ENCODE results near the gene USH1G. TPM values are rescaled to one million over a fixed set of nuclear protein-coding genes. Genes with fewer than 3 reads are reported as not detected.
"Not testable (repeated sequence)": the region's sequence is repeated elsewhere in the genome, so short reads cannot be mapped to it uniquely, and the experiment has no call there.

USH1G gene
- not detected in 2 replicates for total RNA-seq

- no peak for TF ChIP-seq CTCF (conservative IDR thresholded peaks at IDR 0.05; ENCODE audit: low read depth, low read length)
- H3K4me3 ChIP-seq (ENCODE audit: low read depth, low read length), result peak within 1 kb of the TSS; percentile 40
- DNase-seq (ENCODE audit: low read depth), result no peak
Observed at GRCh38 chr17:74922694-74923537, at the start of gene USH1G. USH1G (minus strand) TSS chr17:74923255; CDS start chr17:74923073, 182 bp downstream.

- DNase-seq (ENCODE audit: low read depth), result no peak
- no peak for TF ChIP-seq CTCF (conservative IDR thresholded peaks at IDR 0.05; ENCODE audit: low read depth, low read length)
- H3K4me3 ChIP-seq (ENCODE audit: low read depth, low read length), result peak within 1 kb of the TSS; percentile 59
Observed at GRCh38 chr17:74972107-74972972, 49.3 kb upstream of the USH1G start, which contains the start of gene HID1. HID1 (minus strand) TSS chr17:74972759; CDS start chr17:74972656, 103 bp downstream.

- peak overlapping the region; percentile 59 for H3K4me3 ChIP-seq (ENCODE audit: low read depth, low read length)
- no peak for DNase-seq (ENCODE audit: low read depth)
- TF ChIP-seq CTCF (conservative IDR thresholded peaks at IDR 0.05; ENCODE audit: low read depth, low read length), result no peak
Observed at GRCh38 chr17:74971842-74972106, 48.7 kb upstream of the USH1G start.

GRCh38 chr17:74971069-74971841 is 48.2 kb upstream of the USH1G start:
- TF ChIP-seq CTCF (conservative IDR thresholded peaks at IDR 0.05; ENCODE audit: low read depth, low read length), result no peak
- no peak for DNase-seq (ENCODE audit: low read depth)
- H3K4me3 ChIP-seq (ENCODE audit: low read depth, low read length), result no peak overlapping the region

- H3K4me3 ChIP-seq (ENCODE audit: low read depth, low read length), result no peak overlapping the region
- no peak for DNase-seq (ENCODE audit: low read depth)
- no peak for TF ChIP-seq CTCF (conservative IDR thresholded peaks at IDR 0.05; ENCODE audit: low read depth, low read length)
Observed at GRCh38 chr17:74970395-74970794, 47.3 kb upstream of the USH1G start.

GRCh38 chr17:74969501-74969900 is 46.4 kb upstream of the USH1G start:
- not testable (repeated sequence) for DNase-seq (ENCODE audit: low read depth); H3K4me3 ChIP-seq (ENCODE audit: low read depth, low read length)

- no peak for TF ChIP-seq CTCF (conservative IDR thresholded peaks at IDR 0.05; ENCODE audit: low read depth, low read length)
- no peak overlapping the region for H3K4me3 ChIP-seq (ENCODE audit: low read depth, low read length)
- DNase-seq (ENCODE audit: low read depth), result no peak
Observed at GRCh38 chr17:74968361-74968780, 45.3 kb upstream of the USH1G start.
